ENCODE measurements around the gene OLFML2A. TPM values are rescaled to one million over a fixed set of nuclear protein-coding genes. Genes with fewer than 3 reads are reported as not detected.

OLFML2A gene
- total and polyA plus RNA-seq, 2 of the 13 experiments (the other 11 are each of a cell fraction or from before 2014, with no cell fraction given): 0.01 to 0.02 TPM

- no peak for TF ChIP-seq NFIB (CRISPR knock-in tag; IDR thresholded peaks at IDR 0.05; ENCODE audit: borderline replicate concordance)
- TF ChIP-seq ZNF350 (CRISPR knock-in tag; IDR thresholded peaks at IDR 0.05; ENCODE audit: borderline replicate concordance, low read depth): peak; percentile 55; the same call in 1 of the 2 replicates
- 0 out of 2 replicates have a peak, but pooled peaks have one; percentile 49 for TF ChIP-seq ZIK1 (CRISPR knock-in tag; IDR thresholded peaks at IDR 0.05; ENCODE audit: borderline replicate concordance, low read depth)
- peak; percentile 58; the same call in 1 of the 2 replicates for TF ChIP-seq ZSCAN21 (CRISPR knock-in tag; IDR thresholded peaks at IDR 0.05; ENCODE audit: borderline replicate concordance)
- TF ChIP-seq NBN (conservative IDR thresholded peaks at IDR 0.05): no peak
- peak; percentile 31; the same call in 1 of the 2 replicates for TF ChIP-seq ZNF331 (CRISPR knock-in tag; IDR thresholded peaks at IDR 0.05)
- no peak for TF ChIP-seq ZXDC (CRISPR knock-in tag; IDR thresholded peaks at IDR 0.05)
- no peak for TF ChIP-seq HNRNPUL1 (IDR thresholded peaks at IDR 0.05; ENCODE audit: low read depth, low read length)
- TF ChIP-seq PLRG1 (conservative IDR thresholded peaks at IDR 0.05): no peak
- TF ChIP-seq BATF2 (CRISPR knock-in tag; IDR thresholded peaks at IDR 0.05): no peak
- TF ChIP-seq ELF3 (CRISPR knock-in tag; IDR thresholded peaks at IDR 0.05): peak; percentile 48; the same call in 1 of the 2 replicates
- TF ChIP-seq ZNF660 (CRISPR knock-in tag; IDR thresholded peaks at IDR 0.05; ENCODE audit: borderline replicate concordance, low read depth): no peak
- TF ChIP-seq HIVEP1 (CRISPR knock-in tag; IDR thresholded peaks at IDR 0.05): peak; percentile 51; the same call in 1 of the 2 replicates
- TF ChIP-seq ZNF790 (CRISPR knock-in tag; IDR thresholded peaks at IDR 0.05; ENCODE audit: borderline replicate concordance): no peak
- no peak for TF ChIP-seq ZNF547 (CRISPR knock-in tag; IDR thresholded peaks at IDR 0.05)
- peak; percentile 76; the same call in 1 of the 2 replicates for TF ChIP-seq KDM3A (CRISPR knock-in tag; IDR thresholded peaks at IDR 0.05; ENCODE audit: low read depth)
- peak; percentile 32; the same call in 1 of the 2 replicates for TF ChIP-seq ZSCAN9 (CRISPR knock-in tag; IDR thresholded peaks at IDR 0.05; ENCODE audit: borderline replicate concordance)
- TF ChIP-seq NR2F1 (CRISPR knock-in tag; IDR thresholded peaks at IDR 0.05): peak in 1 of 2 experiments; percentile 37; a peak in 1 of 4 replicates
- TF ChIP-seq ZNF792 (CRISPR knock-in tag; IDR thresholded peaks at IDR 0.05): no peak
- 0 out of 2 replicates have a peak, but pooled peaks have one; percentile 58 for TF ChIP-seq CBFB (CRISPR knock-in tag; IDR thresholded peaks at IDR 0.05)
- no peak for TF ChIP-seq ZBTB4 (CRISPR knock-in tag; IDR thresholded peaks at IDR 0.05; ENCODE audit: borderline replicate concordance)
- TF ChIP-seq TARDBP (CRISPR knock-in tag; IDR thresholded peaks at IDR 0.05): peak; percentile 84
- TF ChIP-seq CAMTA2 (CRISPR knock-in tag; IDR thresholded peaks at IDR 0.05; ENCODE audit: borderline replicate concordance): no peak
- TF ChIP-seq NFE2L2 (IDR thresholded peaks at IDR 0.05; ENCODE audit: low read length): no peak
- TF ChIP-seq HDAC6 (IDR thresholded peaks at IDR 0.05; ENCODE audit: low read depth, low read length): no peak
- no peak for TF ChIP-seq NFIC (IDR thresholded peaks at IDR 0.05; ENCODE audit: low read length)
These were observed 18.1 kb downstream of the OLFML2A start (continued) for GRCh38 chr9:124794902-124795491.

All from HepG2 (cell line).